H9 (cell line): ENCODE measurements around the gene DFFB. TPM values are rescaled to one million over a fixed set of nuclear protein-coding genes. Genes with fewer than 3 reads are reported as not detected.

Experiments used
- DNase-seq: peaks from one replicate; pipeline ENCODE4 v3.0.0-alpha.2; 2017
- H2AFZ ChIP-seq: one replicate; pipeline ENCODE4 v1.6.1; 2013; ENCODE audit warnings: mild to moderate bottlenecking, low read length, control low read depth, moderate library complexity
- H2AK5ac ChIP-seq: 2 replicates; pipeline ENCODE4 v1.6.1; 2013; ENCODE audit warnings: low read length, control low read depth, mixed read lengths; ENCODE audit not compliant: insufficient read length
- H2BK120ac ChIP-seq: one replicate; pipeline ENCODE4 v1.6.1; 2013; ENCODE audit warnings: low read depth, mild to moderate bottlenecking, low read length, control low read depth, inconsistent platforms; ENCODE audit not compliant: poor library complexity, severe bottlenecking
- H2BK12ac ChIP-seq: 2 replicates; pipeline ENCODE4 v1.6.1; 2013; ENCODE audit warnings: low read length, control low read depth, mixed read lengths, low read depth; ENCODE audit not compliant: insufficient read length
- H2BK15ac ChIP-seq: 2 replicates; pipeline ENCODE4 v1.6.1; 2013; ENCODE audit warnings: low read depth, low read length, control low read depth
- H2BK20ac ChIP-seq: one replicate; pipeline ENCODE4 v1.6.1; 2013; ENCODE audit warnings: low read depth, mild to moderate bottlenecking, low read length, control low read depth, inconsistent platforms; ENCODE audit not compliant: poor library complexity, severe bottlenecking
- H2BK5ac ChIP-seq: 2 replicates; pipeline ENCODE4 v1.6.1; 2013; ENCODE audit warnings: low read length, control low read depth, mixed read lengths; ENCODE audit not compliant: insufficient read length
- H3K14ac ChIP-seq: 2 replicates; pipeline ENCODE4 v1.6.1; 2013; ENCODE audit warnings: low read length, control low read depth; ENCODE audit not compliant: insufficient read depth
- H3K18ac ChIP-seq: 2 replicates; pipeline ENCODE4 v1.6.1; 2013; ENCODE audit warnings: low read depth, mild to moderate bottlenecking, mixed read lengths, low read length, control low read depth; ENCODE audit not compliant: insufficient read length
- H3K23ac ChIP-seq: 2 replicates; pipeline ENCODE4 v1.6.1; 2013; ENCODE audit warnings: low read length, control low read depth, mixed read lengths, low read depth; ENCODE audit not compliant: insufficient read length
- H3K23me2 ChIP-seq: 2 replicates; pipeline ENCODE4 v1.6.1; 2013; ENCODE audit warnings: low read depth, mild to moderate bottlenecking, mixed read lengths, low read length, control low read depth; ENCODE audit not compliant: insufficient read length, poor library complexity, severe bottlenecking
- H3K27ac ChIP-seq: 2 replicates; pipeline ENCODE4 v1.5.1; 2013; ENCODE audit warnings: low read length, control low read depth, mixed read lengths, low read depth; ENCODE audit not compliant: insufficient read length
- H3K27me3 ChIP-seq: 2 replicates; pipeline ENCODE4 v1.6.1; 2013; ENCODE audit warnings: low read length, control low read depth, inconsistent platforms; ENCODE audit not compliant: insufficient read depth
- H3K4ac ChIP-seq: 2 replicates; pipeline ENCODE4 v1.6.1; 2013; ENCODE audit warnings: low read depth, mild to moderate bottlenecking, control low read depth, inconsistent platforms, low read length, moderate library complexity
- H3K4me1 ChIP-seq: 2 replicates; pipeline ENCODE4 v1.6.1; 2013; ENCODE audit warnings: low read length, control low read depth, inconsistent platforms; ENCODE audit not compliant: insufficient read depth
- H3K4me2 ChIP-seq: 2 replicates; pipeline ENCODE4 v1.6.1; 2013; ENCODE audit warnings: low read length, control low read depth, mixed read lengths; ENCODE audit not compliant: insufficient read length, insufficient read depth
- H3K56ac ChIP-seq: 2 replicates; pipeline ENCODE4 v1.6.1; 2013; ENCODE audit warnings: low read depth, mild to moderate bottlenecking, mixed read lengths, low read length, control low read depth; ENCODE audit not compliant: insufficient read length
- H3K79me1 ChIP-seq: 2 replicates; pipeline ENCODE4 v1.6.1; 2013; ENCODE audit warnings: low read depth, mild to moderate bottlenecking, moderate library complexity, low read length, control low read depth, inconsistent platforms; ENCODE audit not compliant: insufficient read depth, poor library complexity, severe bottlenecking
- H3K79me2 ChIP-seq: 2 replicates; pipeline ENCODE4 v1.6.1; 2013; ENCODE audit warnings: low read length, control low read depth, inconsistent platforms; ENCODE audit not compliant: insufficient read depth
- H3K9ac ChIP-seq: 2 replicates; pipeline ENCODE4 v1.6.1; 2013; ENCODE audit warnings: low read length, control low read depth, mixed read lengths; ENCODE audit not compliant: insufficient read length; ENCODE audit errors: extremely low read depth
- H3K9me3 ChIP-seq: one replicate; pipeline ENCODE4 v1.6.1; 2013; ENCODE audit warnings: low read depth, low read length, inconsistent platforms; ENCODE audit not compliant: control insufficient read depth
- H3T11ph ChIP-seq: one replicate; pipeline ENCODE4 v1.6.1; 2013; ENCODE audit warnings: mild to moderate bottlenecking, low read length, control low read depth, inconsistent platforms
- H4K20me1 ChIP-seq: one replicate; pipeline ENCODE4 v1.6.1; 2013; ENCODE audit not compliant: control insufficient read depth, insufficient read length, insufficient read depth
- H4K5ac ChIP-seq: 2 replicates; pipeline ENCODE4 v1.6.1; 2013; ENCODE audit warnings: low read depth, mild to moderate bottlenecking, mixed read lengths, low read length, control low read depth; ENCODE audit not compliant: insufficient read length
- H4K8ac ChIP-seq: replicated peaks from 2 replicates; pipeline ENCODE4 v1.6.1; 2013; ENCODE audit warnings: low read length, control low read depth, mixed read lengths, low read depth; ENCODE audit not compliant: insufficient read length
- H4K91ac ChIP-seq: 2 replicates; pipeline ENCODE4 v1.6.1; 2013; ENCODE audit warnings: low read depth, mild to moderate bottlenecking, moderate library complexity, mixed read lengths, low read length, control low read depth; ENCODE audit not compliant: insufficient read length
- H3K27ac Mint-ChIP-seq, 3 experiments: 2 replicates in 2 of 3; 3 replicates in 1 of 3; pipeline ENCODE4 v1.8.0; 2020 to 2021; ENCODE audit warnings: mixed read lengths in 3 of 3, mild to moderate bottlenecking in 1 of 3, moderate library complexity in 1 of 3
- H3K27me3 Mint-ChIP-seq: 2 replicates; pipeline ENCODE4 v1.8.0; 2021; ENCODE audit warnings: low read depth, mild to moderate bottlenecking, moderate library complexity, mixed read lengths
- H3K36me3 Mint-ChIP-seq, 3 experiments: 2 replicates in 2 of 3; 3 replicates in 1 of 3; pipeline ENCODE4 v1.8.0; 2020 to 2021; ENCODE audit warnings: low read depth in 3 of 3, mixed read lengths in 3 of 3; ENCODE audit not compliant: insufficient read depth in 1 of 3
- H3K4me1 Mint-ChIP-seq, 2 experiments: 2 replicates each; pipeline ENCODE4 v1.8.0; 2020; ENCODE audit warnings: mixed read lengths in 2 of 2
- H3K4me3 Mint-ChIP-seq, 2 experiments: 2 replicates in 1 of 2; 3 replicates in 1 of 2; pipeline ENCODE4 v1.8.0; 2020 to 2021; ENCODE audit warnings: mild to moderate bottlenecking in 2 of 2, mixed read lengths in 2 of 2, moderate library complexity in 1 of 2
- H3K9me3 Mint-ChIP-seq, 2 experiments: 2 replicates in 1 of 2; 3 replicates in 1 of 2; pipeline ENCODE4 v1.8.0; 2020; ENCODE audit warnings: mild to moderate bottlenecking in 2 of 2, mixed read lengths in 2 of 2, moderate library complexity in 1 of 2
- WGBS: extraction: QIAGEN DNeasy Blood & Tissue Kit; methylation state at CpG from one replicate; pipeline ENCODE4 v1.1.7; 2013; ENCODE audit warnings: missing lambda C conversion rate, low lambda C conversion rate, mixed read lengths; ENCODE audit not compliant: insufficient read length; ENCODE audit errors: extremely low coverage; 5-methylcytosine and 5-hydroxymethylcytosine counted together
- total RNA-seq: library from RNA; stranded (reverse); gene quantifications from 2 replicates; pipeline ENCODE4 v1.2.1, GENCODE V29; 2021
- TF ChIP-seq, protein P1 (sequence below): fragments of 200-600 bp; sonication (generic); conservative IDR thresholded peaks from 3 replicates; pipeline ENCODE4 v1.8.0; 2021; ENCODE audit warnings: antibody characterized with exemption, mild to moderate bottlenecking

Gene DFFB
- total RNA-seq, 1 experiment from 2014 or later, result 9.7 TPM

DNA sequence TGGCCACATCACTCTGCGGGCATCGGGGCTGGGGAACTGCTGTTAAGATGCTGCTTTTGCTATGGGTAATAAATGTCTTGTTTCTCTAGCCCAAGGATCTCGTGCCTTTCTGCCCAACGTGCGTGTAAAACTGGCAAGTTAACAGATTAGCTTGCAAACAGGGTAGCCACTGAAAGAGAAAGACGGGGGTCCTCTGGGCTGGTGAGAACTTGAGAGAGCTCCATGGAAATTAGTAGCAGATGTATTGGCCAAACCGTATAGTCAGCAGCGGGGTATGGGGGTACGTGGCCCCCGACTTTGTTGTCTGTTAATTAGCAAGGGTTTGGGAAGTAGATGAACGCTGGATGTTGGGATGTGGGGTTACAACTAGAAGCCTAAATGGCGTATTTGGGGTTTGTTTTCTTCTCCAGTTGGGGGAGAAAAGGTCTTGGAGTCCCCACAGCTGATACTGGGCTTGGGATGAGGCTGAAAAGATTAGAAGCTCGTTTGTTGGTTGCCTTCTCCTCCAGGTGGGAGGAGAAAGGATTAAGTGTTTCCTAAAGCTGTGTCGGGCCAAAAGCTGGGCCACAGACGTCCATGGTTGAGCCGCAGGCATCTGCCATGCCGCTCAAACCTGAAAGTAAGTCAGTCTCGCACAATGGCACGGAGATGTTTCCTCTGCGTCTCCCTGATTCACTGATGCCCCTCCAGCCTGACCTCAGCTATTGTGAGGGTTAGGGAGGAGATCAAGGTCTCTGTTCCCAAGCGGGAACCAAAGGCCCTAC lies 75.1 kb downstream of the DFFB start:
- H3K36me3 Mint-ChIP-seq, result peaks cover 5 to 13% (median 9%) of the 10 kb centered on the region in 3 experiments; a peak in 6 of 7 replicates
- no peak overlapping the region for H3K14ac ChIP-seq
- WGBS, result no CpG with 5 or more reads among the region's 21 CpGs

More for the DNA sequence above, 75.1 kb downstream of the DFFB start:
- no peaks in the 10 kb centered on the region; the same call in 1 of the 2 replicates for H3K27me3 Mint-ChIP-seq
- no peak overlapping the region for H2BK15ac ChIP-seq
- no peak overlapping the region for H4K5ac ChIP-seq
- no peak overlapping the region for H2BK12ac ChIP-seq
- H3K4me1 Mint-ChIP-seq, result no peaks in the 10 kb centered on the region; a peak in 1 of 4 replicates
- no peaks in the 10 kb centered on the region for H4K20me1 ChIP-seq
- no peak overlapping the region for H3K56ac ChIP-seq
- no peak overlapping the region for H3K9ac ChIP-seq
- no peak overlapping the region for H2AFZ ChIP-seq
- no peak overlapping the region for H2BK120ac ChIP-seq
- H3K9me3 Mint-ChIP-seq, result peaks cover 23 to 30% of the 10 kb centered on the region in 2 experiments
- no peak for DNase-seq
- H3K4ac ChIP-seq, result no peak overlapping the region
- no peak overlapping the region for H2BK5ac ChIP-seq
- no peak overlapping the region for H3K27ac ChIP-seq
- H3K4me2 ChIP-seq, result no peak overlapping the region
- H3K4me3 Mint-ChIP-seq, result no peak overlapping the region
- H4K91ac ChIP-seq, result no peak overlapping the region
- no peak overlapping the region for H3K27ac Mint-ChIP-seq
- H2BK20ac ChIP-seq, result no peak overlapping the region
- no peak overlapping the region for H4K8ac ChIP-seq
- TF ChIP-seq, protein P1, sequence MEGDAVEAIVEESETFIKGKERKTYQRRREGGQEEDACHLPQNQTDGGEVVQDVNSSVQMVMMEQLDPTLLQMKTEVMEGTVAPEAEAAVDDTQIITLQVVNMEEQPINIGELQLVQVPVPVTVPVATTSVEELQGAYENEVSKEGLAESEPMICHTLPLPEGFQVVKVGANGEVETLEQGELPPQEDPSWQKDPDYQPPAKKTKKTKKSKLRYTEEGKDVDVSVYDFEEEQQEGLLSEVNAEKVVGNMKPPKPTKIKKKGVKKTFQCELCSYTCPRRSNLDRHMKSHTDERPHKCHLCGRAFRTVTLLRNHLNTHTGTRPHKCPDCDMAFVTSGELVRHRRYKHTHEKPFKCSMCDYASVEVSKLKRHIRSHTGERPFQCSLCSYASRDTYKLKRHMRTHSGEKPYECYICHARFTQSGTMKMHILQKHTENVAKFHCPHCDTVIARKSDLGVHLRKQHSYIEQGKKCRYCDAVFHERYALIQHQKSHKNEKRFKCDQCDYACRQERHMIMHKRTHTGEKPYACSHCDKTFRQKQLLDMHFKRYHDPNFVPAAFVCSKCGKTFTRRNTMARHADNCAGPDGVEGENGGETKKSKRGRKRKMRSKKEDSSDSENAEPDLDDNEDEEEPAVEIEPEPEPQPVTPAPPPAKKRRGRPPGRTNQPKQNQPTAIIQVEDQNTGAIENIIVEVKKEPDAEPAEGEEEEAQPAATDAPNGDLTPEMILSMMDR, result no peak
- H3K4me1 ChIP-seq, result no peaks in the 10 kb centered on the region
- no peaks in the 10 kb centered on the region for H3K23me2 ChIP-seq
- H3K9me3 ChIP-seq, result no peaks in the 10 kb centered on the region
- H3K27me3 ChIP-seq, result peaks cover 1% of the 10 kb centered on the region; the same call in 1 of the 2 replicates
- H3K18ac ChIP-seq, result no peak overlapping the region
- no peaks in the 10 kb centered on the region for H3K79me1 ChIP-seq
- H3K79me2 ChIP-seq, result no peaks in the 10 kb centered on the region
- H2AK5ac ChIP-seq, result no peak overlapping the region
- H3K23ac ChIP-seq, result no peak overlapping the region
- no peak overlapping the region for H3T11ph ChIP-seq

Other genes starting within 250 kb of the DFFB start
- 19.9 and 21.3 TPM in 2 replicates for gene MEGF6, start 246.0 kb upstream of the DFFB start, total RNA-seq
- 24.0 and 24.7 TPM in 2 replicates for gene TPRG1L, start 232.5 kb upstream of the DFFB start, total RNA-seq
- 28.4 and 33.8 TPM in 2 replicates for gene WRAP73, start 207.4 kb upstream of the DFFB start, total RNA-seq
- gene TP73, start 205.0 kb upstream of the DFFB start, total RNA-seq, result 4.7 and 4.9 TPM in 2 replicates
- gene CCDC27, start 105.0 kb upstream of the DFFB start, total RNA-seq, result not detected in 2 replicates
- 5.3 and 7.3 TPM in 2 replicates for gene SMIM1, start 84.7 kb upstream of the DFFB start, total RNA-seq
- gene LRRC47, start 61.0 kb upstream of the DFFB start, total RNA-seq, result 65.1 and 72.8 TPM in 2 replicates
- 34.5 and 40.8 TPM in 2 replicates for gene CEP104, start 265 bp upstream of the DFFB start, total RNA-seq
- 20.6 and 21.1 TPM in 2 replicates for gene C1orf174, start 42.8 kb downstream of the DFFB start, total RNA-seq